Pancreas (tissue), 10 donors: ENCODE data around the gene ST3GAL6. TPM values are rescaled to one million over a fixed set of nuclear protein-coding genes. Genes with fewer than 3 reads are reported as not detected.

Source experiments
- ATAC-seq, 4 donors: fragments of 200-7000 bp; cut with Tn5 transposase; one replicate each; pipeline versions ENCODE4 v1.8.0 to v1.9.1; 2020; ENCODE audit warnings: mild to moderate bottlenecking in 4 of 4, moderate library complexity in 4 of 4
- DNase-seq, 6 donors: peaks; one replicate each; pipeline ENCODE4 v3.0.0-alpha.2; 2020
- FAIRE-seq: peaks from 2 replicates; lab custom pipeline; 2012; peaks lifted over from hg19 to GRCh38; lab: Jason Lieb, UNC
- H3K27ac ChIP-seq, 4 donors: fragments of 200-600 bp; sonication (generic); 1 replicate in 3 of 4; 2 replicates in 1 of 4; pipeline versions ENCODE4 v1.5.0 to v1.8.0; 2020
- H3K27me3 ChIP-seq, 4 donors: fragments of 200-600 bp; one replicate each; pipeline ENCODE4 v1.8.0; 2021
- H3K36me3 ChIP-seq, 3 donors: fragments of 200-600 bp; sonication (generic) in 1 of 3; one replicate each; pipeline versions ENCODE4 v1.5.0 to v1.8.0; 2020 to 2021
- H3K4me1 ChIP-seq, 3 donors: fragments of 200-600 bp; one replicate each; pipeline ENCODE4 v1.8.0; 2021
- H3K4me3 ChIP-seq, 4 donors: fragments of 200-600 bp; sonication (generic) in 2 of 4; one replicate each; pipeline versions ENCODE4 v1.5.0 to v1.8.0; 2020 to 2021
- H3K9me3 ChIP-seq, 4 donors: fragments of 200-600 bp; one replicate each; pipeline ENCODE4 v1.8.0; 2021
- WGBS, 2 donors: extraction: QIAGEN DNeasy Blood & Tissue Kit; methylation state at CpG; one replicate each; pipeline ENCODE4 v1.1.7; 2013; 5-methylcytosine and 5-hydroxymethylcytosine counted together
- intact Hi-C, 3 donors: fragments of 100-400 bp; cut with DNase I; formaldehyde crosslinking; loops; one replicate each; pipeline versions ENCODE4 v1.11.1 to v1.14.2; 2022
- polyA plus RNA-seq, 2 donors: library from polyadenylated mRNA; stranded (reverse); fragments of 200-250 nt; gene quantifications; one replicate each; pipeline ENCODE4 v1.2.3, GENCODE V29; 2013
- total RNA-seq, 6 donors: library from RNA; stranded (reverse); fragmentation: NEBNext Ultra II Directional in 4 of 6; extraction: Animal tissue kit (Norgen Biotek cat#: 25700) in 4 of 6; gene quantifications; one replicate each; pipeline versions ENCODE4 v1.2.1 to v1.2.4, GENCODE V29; 2021 to 2023
- TF ChIP-seq, protein P1 (sequence below), 4 donors: fragments of 200-600 bp; sonication (generic) in 3 of 4; IDR thresholded peaks; one replicate each; pipeline versions ENCODE4 v1.5.0 to v1.8.0; 2021; ENCODE audit warnings: antibody characterized with exemption in 4 of 4
- donor health status: healthy with polysubstance abuse.
- donor health status: DM: no; HTN: no; CAD: no; lungs with moderate emphysema.
- donor health status: DM: no; HTN: no; CAD: no.
- donor health status: control.
- donor health status: control.
- donor health status: Bipolar disorder and iron deficiency.
- donor health status: DM: yes; HTN: yes; CAD: no.
- donor health status: DM: no; HTN: no; CAD: no.
- donor health status: DM: no; HTN: no; CAD: no.
- donor health status: DM: yes; HTN: yes; CAD: no.

Gene ST3GAL6
- total RNA-seq (1 to 10 TPM; 3.6 to 9.5 (median 6.7) TPM), polyA plus RNA-seq (10 to 100 TPM in 1 of 2 donors, 1 to 10 TPM in 1; 5.7 to 16.1 TPM)

- TF ChIP-seq, protein P1, sequence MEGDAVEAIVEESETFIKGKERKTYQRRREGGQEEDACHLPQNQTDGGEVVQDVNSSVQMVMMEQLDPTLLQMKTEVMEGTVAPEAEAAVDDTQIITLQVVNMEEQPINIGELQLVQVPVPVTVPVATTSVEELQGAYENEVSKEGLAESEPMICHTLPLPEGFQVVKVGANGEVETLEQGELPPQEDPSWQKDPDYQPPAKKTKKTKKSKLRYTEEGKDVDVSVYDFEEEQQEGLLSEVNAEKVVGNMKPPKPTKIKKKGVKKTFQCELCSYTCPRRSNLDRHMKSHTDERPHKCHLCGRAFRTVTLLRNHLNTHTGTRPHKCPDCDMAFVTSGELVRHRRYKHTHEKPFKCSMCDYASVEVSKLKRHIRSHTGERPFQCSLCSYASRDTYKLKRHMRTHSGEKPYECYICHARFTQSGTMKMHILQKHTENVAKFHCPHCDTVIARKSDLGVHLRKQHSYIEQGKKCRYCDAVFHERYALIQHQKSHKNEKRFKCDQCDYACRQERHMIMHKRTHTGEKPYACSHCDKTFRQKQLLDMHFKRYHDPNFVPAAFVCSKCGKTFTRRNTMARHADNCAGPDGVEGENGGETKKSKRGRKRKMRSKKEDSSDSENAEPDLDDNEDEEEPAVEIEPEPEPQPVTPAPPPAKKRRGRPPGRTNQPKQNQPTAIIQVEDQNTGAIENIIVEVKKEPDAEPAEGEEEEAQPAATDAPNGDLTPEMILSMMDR (IDR thresholded peaks at IDR 0.05) = no peak
- Histone ChIP-seq H3K27ac (no peak within 1 kb of the TSS), H3K36me3 (no peaks in the 10 kb centered on the region), H3K4me1 (peaks cover 0 to 9% (median 0%) of the 10 kb centered on the region in 3 donors), H3K4me3 (peak within 1 kb of the TSS in 1 of 4 donors; percentile 17), H3K9me3 (no peaks in the 10 kb centered on the region), H3K27me3 (no peaks in the 10 kb centered on the region)
- WGBS, 2 donors = 44 to 45% methylated on average over 1 of the region's 1 CpG
- peak in 3 of 4 donors; percentile 59 to 68 (median 68) for ATAC-seq
- peak in 1 of 6 donors; percentile 42 for DNase-seq
- no peak for FAIRE-seq
- intact Hi-C loops = no loop called here
These were observed at the start of gene ST3GAL6 for GRCh38 chr3:98763076-98763475. TSS of gene ST3GAL6 (plus strand) at chr3:98763340. CDS start at chr3:98768441, 5,101 bp downstream.

DNA sequence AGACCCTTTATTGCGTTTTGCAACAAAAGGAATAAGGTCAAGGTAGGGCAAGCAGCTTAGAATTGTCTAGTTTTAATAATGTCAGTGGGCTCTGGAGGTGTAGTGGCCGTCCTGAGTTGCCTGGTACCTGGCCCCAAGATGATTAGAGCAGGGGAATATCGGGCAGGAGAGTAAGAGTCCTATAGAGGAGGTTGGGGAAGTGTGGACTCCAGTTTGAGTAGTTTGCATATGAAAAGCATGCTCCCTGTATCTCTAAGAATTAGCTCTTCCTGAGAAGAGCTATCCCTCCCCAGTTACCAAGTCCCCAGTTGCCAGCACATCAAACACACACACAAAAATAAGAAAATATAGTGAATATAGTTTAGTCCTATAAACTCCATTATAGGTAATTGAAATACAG is 49.2 kb upstream of the ST3GAL6 start:
- TF ChIP-seq, protein P1 (IDR thresholded peaks at IDR 0.05) = no peak
- WGBS, 2 donors = 57 to 62% methylated on average over 3 of the region's 3 CpGs

GRCh38 chr3:98717584-98717983 is 45.6 kb upstream of the ST3GAL6 start:
- FAIRE-seq (no peak), DNase-seq (no peak), ATAC-seq (no peak)
- H3K4me1 ChIP-seq = no peaks in the 10 kb centered on the region
- WGBS, 2 donors = 25 to 30% methylated on average over 2 of the region's 2 CpGs
- no peaks in the 10 kb centered on the region for H3K27me3 ChIP-seq
- no peaks in the 10 kb centered on the region for H3K9me3 ChIP-seq
- no peak overlapping the region for H3K27ac ChIP-seq
- H3K36me3 ChIP-seq = no peaks in the 10 kb centered on the region
- intact Hi-C loops = no loop called here
- H3K4me3 ChIP-seq = no peak overlapping the region
- TF ChIP-seq, protein P1 (IDR thresholded peaks at IDR 0.05) = no peak

More for the DNA sequence above, 49.2 kb upstream of the ST3GAL6 start:
- intact Hi-C loops = no loop called here
- no peaks in the 10 kb centered on the region for H3K36me3 ChIP-seq
- FAIRE-seq (no peak), ATAC-seq (no peak), DNase-seq (no peak)
- H3K4me1 ChIP-seq = peaks cover 0 to 8% (median 6%) of the 10 kb centered on the region in 3 donors
- H3K4me3 ChIP-seq = no peak overlapping the region
- no peak overlapping the region for H3K27ac ChIP-seq
- no peaks in the 10 kb centered on the region for H3K27me3 ChIP-seq
- H3K9me3 ChIP-seq = no peaks in the 10 kb centered on the region

DNA sequence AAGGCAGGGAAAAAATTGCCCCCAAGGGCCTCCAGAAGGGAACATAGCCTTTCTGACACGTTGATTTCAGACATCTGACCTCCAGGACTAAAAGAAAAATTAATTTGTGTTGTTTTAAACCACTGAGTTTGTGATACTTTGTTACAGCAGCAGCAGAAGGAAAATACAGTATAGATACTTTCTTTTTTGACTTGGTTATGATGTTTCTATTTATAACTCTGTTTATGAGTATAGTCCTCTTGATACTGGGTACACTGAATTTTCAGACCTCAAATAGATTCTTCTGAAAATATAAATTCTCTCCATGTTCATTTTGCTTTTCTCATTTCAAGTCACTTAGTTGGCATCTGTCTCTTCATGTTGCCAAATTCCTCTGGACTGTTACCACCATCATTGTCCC is 44.4 kb upstream of the ST3GAL6 start:
- Histone ChIP-seq H3K36me3 (no peaks in the 10 kb centered on the region), H3K4me1 (no peaks in the 10 kb centered on the region), H3K9me3 (no peaks in the 10 kb centered on the region), H3K27ac (no peak overlapping the region), H3K4me3 (no peak overlapping the region), H3K27me3 (no peaks in the 10 kb centered on the region)
- no peak for ATAC-seq
- WGBS, 2 donors = 32 to 46% methylated on average over 1 of the region's 1 CpG
- TF ChIP-seq, protein P1 (IDR thresholded peaks at IDR 0.05) = no peak
- no peak for DNase-seq
- intact Hi-C loops = no loop called here
- FAIRE-seq = no peak

DNA sequence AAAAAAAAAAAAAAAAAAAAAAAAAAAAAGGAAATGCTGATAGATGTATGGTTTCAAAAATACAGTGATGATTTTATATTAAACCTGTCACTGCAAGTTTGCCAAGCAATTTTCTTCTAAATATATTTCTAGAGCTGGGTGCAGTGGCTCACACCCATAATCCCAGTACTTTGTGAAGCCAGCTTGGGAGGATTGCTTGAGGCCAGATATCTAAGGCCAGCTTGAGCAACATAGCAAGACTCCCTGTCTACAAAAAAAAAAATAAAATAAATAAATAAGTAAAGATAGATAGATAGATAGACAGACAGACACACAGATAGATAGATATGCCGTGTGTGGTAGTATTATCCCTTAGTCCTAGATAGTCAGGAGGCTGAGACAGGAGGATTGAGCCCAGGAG is 41.4 kb upstream of the ST3GAL6 start:
- H3K9me3 ChIP-seq = no peaks in the 10 kb centered on the region
- FAIRE-seq (no peak), ATAC-seq (no peak), DNase-seq (no peak)
- intact Hi-C loops = no loop called here
- no peaks in the 10 kb centered on the region for H3K4me1 ChIP-seq
- no peak overlapping the region for H3K27ac ChIP-seq
- H3K27me3 ChIP-seq = no peaks in the 10 kb centered on the region
- 74 to 95% methylated on average over 1 of the region's 1 CpG for WGBS, 2 donors
- no peaks in the 10 kb centered on the region for H3K36me3 ChIP-seq
- TF ChIP-seq, protein P1 (IDR thresholded peaks at IDR 0.05) = no peak
- no peak overlapping the region for H3K4me3 ChIP-seq
